ENCODE results near the gene FAM240B. TPM values are rescaled to one million over a fixed set of nuclear protein-coding genes. Genes with fewer than 3 reads are reported as not detected.

FAM240B gene
- polyA plus RNA-seq, 1 donor from 2014 or later = not detected

GRCh38 chr9:38737246-38737645 lies 17.3 kb upstream of the FAM240B start:
- H3K4me3 ChIP-seq (ENCODE audit: low read length) = no peak overlapping the region
- no peak overlapping the region for H3K4me2 ChIP-seq (ENCODE audit: low read length)
- no peaks in the 10 kb centered on the region for H3K9me3 ChIP-seq (ENCODE audit: low read length)
- no peak overlapping the region for H3K27ac ChIP-seq (ENCODE audit: low read length)
- H3K9me2 ChIP-seq (ENCODE audit: insufficient read depth, low read length) = no peaks in the 10 kb centered on the region
- H3F3A ChIP-seq (ENCODE audit: insufficient read depth, low read length, poor library complexity, severe bottlenecking) = no peaks in the 10 kb centered on the region
- TF ChIP-seq CTCF (IDR thresholded peaks at IDR 0.05; ENCODE audit: poor library complexity, severe bottlenecking) (no peak), SMC3 (conservative IDR thresholded peaks at IDR 0.05; ENCODE audit: poor library complexity) (no peak), POLR2AphosphoS5 (IDR thresholded peaks at IDR 0.05) (no peak), EP300 (conservative IDR thresholded peaks at IDR 0.05; ENCODE audit: poor library complexity, severe bottlenecking) (no peak), TAF1 (IDR thresholded peaks at IDR 0.05; ENCODE audit: low read depth) (no peak), EZH2 (IDR thresholded peaks at IDR 0.05; ENCODE audit: borderline replicate concordance, insufficient read depth, low read length, poor library complexity, severe bottlenecking) (no peak)
- TF ChIP-seq, protein P1, sequence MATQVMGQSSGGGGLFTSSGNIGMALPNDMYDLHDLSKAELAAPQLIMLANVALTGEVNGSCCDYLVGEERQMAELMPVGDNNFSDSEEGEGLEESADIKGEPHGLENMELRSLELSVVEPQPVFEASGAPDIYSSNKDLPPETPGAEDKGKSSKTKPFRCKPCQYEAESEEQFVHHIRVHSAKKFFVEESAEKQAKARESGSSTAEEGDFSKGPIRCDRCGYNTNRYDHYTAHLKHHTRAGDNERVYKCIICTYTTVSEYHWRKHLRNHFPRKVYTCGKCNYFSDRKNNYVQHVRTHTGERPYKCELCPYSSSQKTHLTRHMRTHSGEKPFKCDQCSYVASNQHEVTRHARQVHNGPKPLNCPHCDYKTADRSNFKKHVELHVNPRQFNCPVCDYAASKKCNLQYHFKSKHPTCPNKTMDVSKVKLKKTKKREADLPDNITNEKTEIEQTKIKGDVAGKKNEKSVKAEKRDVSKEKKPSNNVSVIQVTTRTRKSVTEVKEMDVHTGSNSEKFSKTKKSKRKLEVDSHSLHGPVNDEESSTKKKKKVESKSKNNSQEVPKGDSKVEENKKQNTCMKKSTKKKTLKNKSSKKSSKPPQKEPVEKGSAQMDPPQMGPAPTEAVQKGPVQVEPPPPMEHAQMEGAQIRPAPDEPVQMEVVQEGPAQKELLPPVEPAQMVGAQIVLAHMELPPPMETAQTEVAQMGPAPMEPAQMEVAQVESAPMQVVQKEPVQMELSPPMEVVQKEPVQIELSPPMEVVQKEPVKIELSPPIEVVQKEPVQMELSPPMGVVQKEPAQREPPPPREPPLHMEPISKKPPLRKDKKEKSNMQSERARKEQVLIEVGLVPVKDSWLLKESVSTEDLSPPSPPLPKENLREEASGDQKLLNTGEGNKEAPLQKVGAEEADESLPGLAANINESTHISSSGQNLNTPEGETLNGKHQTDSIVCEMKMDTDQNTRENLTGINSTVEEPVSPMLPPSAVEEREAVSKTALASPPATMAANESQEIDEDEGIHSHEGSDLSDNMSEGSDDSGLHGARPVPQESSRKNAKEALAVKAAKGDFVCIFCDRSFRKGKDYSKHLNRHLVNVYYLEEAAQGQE (IDR thresholded peaks at IDR 0.05; ENCODE audit: borderline replicate concordance) = no peak
- H2AFZ ChIP-seq (ENCODE audit: low read depth, low read length) = no peak overlapping the region
- no peak overlapping the region for H3K9ac ChIP-seq (ENCODE audit: low read length)
- no peaks in the 10 kb centered on the region for H3K36me3 ChIP-seq (ENCODE audit: insufficient read depth, low read length)
- no peaks in the 10 kb centered on the region for H3K27me3 ChIP-seq (ENCODE audit: insufficient read depth, low read depth, low read length)
- H4K20me1 ChIP-seq (ENCODE audit: insufficient read depth) = no peaks in the 10 kb centered on the region
- H3K79me2 ChIP-seq (replicated peaks; ENCODE audit: insufficient read depth, low read length) = no peaks in the 10 kb centered on the region

DNA sequence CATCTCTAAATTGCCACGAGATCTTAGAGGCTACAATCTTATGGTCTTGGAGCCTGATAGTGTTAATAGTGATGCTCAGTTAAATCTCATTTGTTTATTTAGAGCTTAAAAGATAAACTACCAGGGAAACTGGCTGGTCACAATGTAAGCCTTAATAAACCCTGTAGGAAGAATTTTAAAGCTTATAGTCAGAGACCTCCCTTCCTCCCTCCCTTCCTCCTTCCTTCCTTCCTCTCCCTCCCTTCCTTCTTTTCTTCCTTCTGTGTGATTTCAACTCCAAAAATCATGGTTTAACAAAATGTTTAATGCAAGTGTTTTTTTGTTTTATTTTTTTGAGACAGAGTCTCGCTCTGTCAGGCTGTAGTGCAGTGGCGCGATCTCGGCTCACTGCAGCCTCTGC lies 14.9 kb upstream of the FAM240B start:
- Histone ChIP-seq H4K20me1 (ENCODE audit: insufficient read depth) (no peaks in the 10 kb centered on the region), H3K27ac (ENCODE audit: low read length) (no peak overlapping the region), H3K79me2 (replicated peaks; ENCODE audit: insufficient read depth, low read length) (no peaks in the 10 kb centered on the region), H3F3A (ENCODE audit: insufficient read depth, low read length, poor library complexity, severe bottlenecking) (no peaks in the 10 kb centered on the region), H3K9me3 (ENCODE audit: low read length) (no peaks in the 10 kb centered on the region), H3K9me2 (ENCODE audit: insufficient read depth, low read length) (no peaks in the 10 kb centered on the region), H3K4me3 (ENCODE audit: low read length) (no peak overlapping the region), H3K9ac (ENCODE audit: low read length) (no peak overlapping the region), H3K27me3 (ENCODE audit: insufficient read depth, low read depth, low read length) (no peaks in the 10 kb centered on the region), H3K4me2 (ENCODE audit: low read length) (no peak overlapping the region), H3K36me3 (ENCODE audit: insufficient read depth, low read length) (no peaks in the 10 kb centered on the region), H2AFZ (ENCODE audit: low read depth, low read length) (no peak overlapping the region)
- TF ChIP-seq SMC3 (conservative IDR thresholded peaks at IDR 0.05; ENCODE audit: poor library complexity) = no peak
- TF ChIP-seq EZH2 (IDR thresholded peaks at IDR 0.05; ENCODE audit: borderline replicate concordance, insufficient read depth, low read length, poor library complexity, severe bottlenecking) = no peak
- no peak for TF ChIP-seq TAF1 (IDR thresholded peaks at IDR 0.05; ENCODE audit: low read depth)
- TF ChIP-seq CTCF (IDR thresholded peaks at IDR 0.05; ENCODE audit: poor library complexity, severe bottlenecking) = no peak
- TF ChIP-seq EP300 (conservative IDR thresholded peaks at IDR 0.05; ENCODE audit: poor library complexity, severe bottlenecking) = no peak
- no peak for TF ChIP-seq POLR2AphosphoS5 (IDR thresholded peaks at IDR 0.05)
- TF ChIP-seq, protein P1 (IDR thresholded peaks at IDR 0.05; ENCODE audit: borderline replicate concordance) = no peak
- no peak for TF ChIP-seq RAD21 (conservative IDR thresholded peaks at IDR 0.05)
- TF ChIP-seq MXI1 (conservative IDR thresholded peaks at IDR 0.05; ENCODE audit: poor library complexity, severe bottlenecking) = no peak

All from neural cell (in vitro differentiated cells).